HG03025 (cell line): Measurements from ENCODE around the gene RET.

Experiments used
- ATAC-seq: cut with Tn5 transposase; IDR thresholded peaks from one replicate; pipeline ENCODE4 v1.9.1; 2021; ENCODE audit warnings: mild to moderate bottlenecking, moderate library complexity; ENCODE audit not compliant: unreplicated experiment, low FRiP score

RET gene

DNA sequence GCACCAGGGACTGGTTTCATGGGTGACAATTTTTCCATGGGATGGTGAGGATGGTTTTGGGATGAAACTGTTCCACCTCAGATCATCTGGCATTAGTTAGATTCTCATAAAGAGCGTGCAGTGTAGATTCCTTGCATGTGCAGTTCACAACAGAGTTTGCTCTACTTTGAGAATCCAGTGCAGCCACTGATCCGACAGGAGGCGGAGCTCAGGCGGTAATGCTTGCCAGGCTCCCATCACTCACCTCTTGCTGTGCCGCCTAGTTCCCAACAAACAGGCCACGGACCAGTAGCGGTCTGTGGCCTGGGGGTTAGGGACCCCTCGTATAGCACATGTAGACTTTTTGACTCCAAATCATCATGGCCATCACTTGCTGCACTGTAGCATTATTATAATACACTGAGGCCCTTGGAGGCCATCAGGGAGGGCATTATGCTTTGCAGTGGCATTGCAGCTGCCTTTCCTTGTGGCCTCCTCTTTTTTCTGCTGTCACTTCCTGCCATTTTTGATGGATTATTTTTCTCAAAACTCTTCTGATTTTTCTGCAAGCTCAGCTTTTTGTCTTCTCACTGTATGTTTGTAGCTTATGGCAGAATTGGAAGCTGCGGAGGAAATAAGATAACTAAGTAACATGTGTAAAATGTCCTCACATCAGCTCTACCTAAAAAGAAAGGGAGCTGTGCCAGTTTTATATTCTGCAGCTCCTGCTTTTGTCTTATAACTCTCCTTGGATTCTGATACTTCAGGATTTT lies 79.9 kb downstream of the RET start:
- ATAC-seq: no peak

- ATAC-seq: no peak
Observed at GRCh38 chr10:43158636-43159035, 81.8 kb downstream of the RET start.

- ATAC-seq: no peak
Observed at GRCh38 chr10:43160046-43160920, 83.4 kb downstream of the RET start.

GRCh38 chr10:43160921-43161255 lies 84.0 kb downstream of the RET start:
- no peak for ATAC-seq

DNA sequence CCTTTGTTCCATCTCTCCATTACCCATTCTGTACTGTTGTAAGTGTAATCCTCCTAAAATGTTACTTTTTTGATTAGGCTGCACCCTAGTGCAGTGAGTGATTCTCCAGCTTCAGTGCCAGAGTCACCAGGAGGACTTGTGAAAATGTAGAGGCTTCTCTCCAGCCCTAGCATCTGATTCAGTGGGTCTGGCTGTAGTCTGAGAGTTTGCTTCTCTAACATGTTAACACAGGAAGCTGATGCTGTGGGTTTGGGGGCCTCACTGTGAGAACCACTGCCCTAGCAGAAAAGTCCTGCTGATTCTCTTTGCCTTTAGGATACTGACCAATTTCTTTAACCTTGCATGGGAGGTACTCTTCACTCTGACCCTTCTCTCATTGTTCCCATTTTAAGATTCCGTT lies 85.7 kb downstream of the RET start:
- ATAC-seq: no peak

DNA sequence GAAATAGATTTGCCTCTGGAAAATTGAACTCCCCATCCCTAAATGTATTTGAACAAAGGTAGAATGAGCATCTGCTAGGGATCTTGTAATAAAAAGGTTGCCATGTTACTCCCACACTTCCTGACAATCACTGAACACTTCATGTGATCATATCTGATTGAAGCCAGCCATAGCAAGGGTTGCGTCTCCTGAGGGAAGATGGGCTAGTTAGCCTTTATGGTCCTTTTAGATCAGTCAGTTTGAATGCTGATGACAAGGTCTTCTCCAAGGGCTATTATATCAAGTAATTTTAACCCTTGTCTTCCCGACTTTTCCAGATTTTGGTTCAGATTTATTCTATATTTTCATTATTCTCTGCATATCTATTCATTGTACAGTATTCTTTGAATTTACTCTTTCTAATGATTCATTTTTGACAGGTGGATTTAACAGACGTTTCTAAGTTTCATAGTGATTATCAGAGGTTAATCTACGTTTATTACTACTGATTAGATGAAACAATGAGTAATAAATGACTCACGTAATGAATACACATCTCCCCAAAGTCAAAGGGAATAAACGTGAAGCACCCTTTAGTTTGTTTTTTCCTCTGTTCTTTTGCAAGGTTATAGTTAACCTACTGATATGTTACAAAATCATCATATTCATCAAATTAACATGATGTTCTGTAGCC lies 89.5 kb downstream of the RET start:
- ATAC-seq: no peak

- peak; percentile 61 for ATAC-seq
Observed at GRCh38 chr10:43166880-43167497, 90.1 kb downstream of the RET start.

DNA sequence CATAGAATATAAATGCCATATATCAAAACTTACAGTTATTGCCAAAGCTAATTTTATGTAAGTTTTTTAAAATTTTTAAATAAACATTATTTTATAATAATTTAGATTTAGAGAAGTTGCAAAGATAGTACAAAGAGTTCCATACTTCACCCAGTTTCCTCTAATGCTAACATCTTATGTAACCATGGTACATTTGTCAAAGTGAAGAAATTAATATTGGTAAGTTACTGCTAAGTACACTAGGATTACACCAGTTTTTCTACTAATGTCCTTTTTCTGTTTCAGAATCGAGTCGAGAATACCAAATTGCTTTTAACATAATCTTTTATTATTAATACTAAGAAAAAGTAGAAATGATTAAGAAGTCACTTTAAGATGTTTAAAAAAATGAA lies 90.6 kb downstream of the RET start:
- no peak for ATAC-seq

- ATAC-seq: no peak
Observed at GRCh38 chr10:43170491-43170890, 93.6 kb downstream of the RET start.

DNA sequence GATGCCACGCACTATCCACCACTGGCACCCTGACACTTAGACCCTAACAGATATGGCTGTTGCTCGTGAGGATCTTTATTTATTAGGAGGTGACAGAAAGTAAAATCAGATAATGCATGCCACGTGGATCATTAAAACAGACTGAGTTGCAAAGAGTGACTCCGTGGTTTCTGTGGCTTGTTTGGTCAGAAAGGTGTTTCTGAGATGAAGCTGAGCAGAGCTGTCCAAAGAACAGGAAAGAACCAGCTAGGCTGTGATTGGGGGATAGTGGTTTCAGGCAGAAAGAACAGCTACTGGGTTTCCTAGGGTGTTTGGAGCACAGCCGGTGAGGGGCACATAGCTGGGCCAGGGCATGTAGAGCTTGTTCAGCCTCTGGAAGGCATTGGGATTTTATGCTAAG lies 95.8 kb downstream of the RET start:
- ATAC-seq: no peak

GRCh38 chr10:43173120-43173519 lies 96.3 kb downstream of the RET start:
- ATAC-seq: no peak

GRCh38 chr10:43174969-43175368 lies 98.1 kb downstream of the RET start:
- ATAC-seq: no peak

DNA sequence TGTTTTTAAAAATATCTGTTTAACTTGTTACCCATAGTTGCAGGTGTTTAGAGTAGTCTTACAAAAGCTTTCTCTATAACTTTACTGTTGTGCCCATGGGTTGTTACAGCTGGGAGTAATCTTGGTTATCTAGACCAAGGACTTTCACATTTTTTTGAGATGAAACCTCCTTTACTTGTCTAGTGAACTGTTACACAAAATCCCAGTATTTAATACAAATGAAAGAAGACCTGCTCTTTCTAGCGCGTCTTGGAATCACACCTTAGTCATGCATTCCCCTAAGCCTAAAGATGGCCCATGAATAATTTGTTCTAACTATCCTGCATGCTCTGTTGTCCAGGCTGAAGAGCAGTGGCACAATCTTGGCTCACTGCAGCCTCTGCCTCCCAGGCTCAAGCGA lies 99.4 kb downstream of the RET start:
- ATAC-seq: no peak

- no peak for ATAC-seq
Observed at GRCh38 chr10:43177595-43177994, 100.7 kb downstream of the RET start.
